ENCODE data around the gene PRKAR2B.
"Not testable (repeated sequence)": the region's sequence is repeated elsewhere in the genome, so short reads cannot be mapped to it uniquely, and the experiment has no call there.

PRKAR2B gene

DNA sequence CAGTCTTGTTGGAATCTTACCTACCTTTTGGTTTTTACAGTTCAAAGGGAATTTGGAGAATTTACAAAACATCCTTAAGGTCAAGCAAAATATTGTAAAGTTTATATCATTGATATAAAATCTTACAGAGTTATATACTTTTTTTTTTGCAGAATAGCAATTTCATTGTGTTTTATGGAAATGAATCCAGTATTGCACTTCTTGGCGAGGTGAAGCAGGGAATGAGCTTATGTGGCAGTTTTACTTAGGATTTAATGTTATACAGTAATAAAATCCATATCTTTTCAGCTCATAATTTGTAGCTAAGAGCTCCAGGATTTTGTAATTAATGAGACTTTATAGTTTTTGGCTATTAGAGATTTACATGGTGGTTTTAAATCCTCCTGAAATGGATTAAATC lies 5.0 kb downstream of the PRKAR2B start:
- DNase-seq, result no peak

DNA sequence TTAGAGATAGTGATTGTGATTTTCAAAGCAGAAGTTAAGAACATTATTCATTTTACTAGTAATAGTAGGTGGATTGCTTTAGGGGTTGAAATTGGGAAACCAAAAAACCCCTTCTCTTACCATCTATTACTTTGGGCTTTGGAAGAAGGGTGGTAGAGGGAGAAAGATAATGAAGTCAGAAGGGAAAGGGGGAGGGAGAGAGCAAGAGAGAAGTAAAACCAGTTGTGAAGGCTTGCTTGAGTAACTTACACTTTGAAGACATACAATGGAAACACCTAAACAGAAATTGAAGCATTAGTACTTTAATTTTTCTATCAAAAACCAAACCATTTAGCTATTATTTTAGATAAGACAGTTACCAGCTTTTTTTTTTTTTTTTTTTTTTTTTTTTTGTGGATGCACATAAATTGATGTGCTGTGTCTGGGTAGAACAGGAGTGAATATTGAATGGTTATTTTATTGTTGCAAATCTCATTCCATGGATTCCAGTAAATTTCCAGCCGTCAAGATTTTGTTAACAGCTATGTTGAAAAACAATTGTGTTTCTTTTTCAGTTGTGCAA lies 5.5 kb downstream of the PRKAR2B start:
- no peak for DNase-seq

DNA sequence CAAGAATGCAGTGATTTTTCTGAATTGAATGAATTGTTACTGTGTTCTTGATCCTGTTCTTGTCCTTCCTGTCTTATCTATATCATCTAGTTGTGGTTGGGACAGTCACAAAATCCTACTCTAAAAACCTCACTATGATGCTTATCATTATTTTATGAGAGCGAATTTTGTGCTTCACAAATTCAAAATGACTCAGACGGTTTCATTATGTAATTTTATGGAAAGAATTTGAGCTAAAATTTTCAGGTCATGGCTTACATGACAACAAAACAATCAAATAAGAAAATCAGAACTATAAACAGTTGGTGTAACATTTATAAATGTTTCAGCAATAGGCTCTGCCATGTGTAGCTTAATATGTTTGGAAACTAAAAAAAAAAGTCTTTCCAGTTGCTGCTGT lies 6.9 kb downstream of the PRKAR2B start:
- DNase-seq, result no peak

DNA sequence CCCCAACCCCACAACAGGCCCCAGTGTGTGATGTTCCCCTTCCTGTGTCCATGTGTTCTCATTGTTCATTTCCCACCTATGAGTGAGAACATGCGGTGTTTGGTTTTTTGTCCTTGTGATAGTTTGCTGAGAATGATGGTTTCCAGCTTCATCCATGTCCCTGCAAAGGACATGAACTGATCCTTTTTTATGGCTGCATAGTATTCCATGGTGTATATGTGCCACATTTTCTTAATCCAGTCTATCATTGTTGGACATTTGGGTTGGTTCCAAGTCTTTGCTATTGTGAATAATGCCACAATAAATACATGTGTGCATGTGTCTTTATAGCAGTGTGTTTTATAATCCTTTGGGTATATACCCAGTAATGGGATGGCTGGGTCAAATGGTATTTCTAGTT lies 10.5 kb downstream of the PRKAR2B start:
- not testable (repeated sequence) for DNase-seq

DNA sequence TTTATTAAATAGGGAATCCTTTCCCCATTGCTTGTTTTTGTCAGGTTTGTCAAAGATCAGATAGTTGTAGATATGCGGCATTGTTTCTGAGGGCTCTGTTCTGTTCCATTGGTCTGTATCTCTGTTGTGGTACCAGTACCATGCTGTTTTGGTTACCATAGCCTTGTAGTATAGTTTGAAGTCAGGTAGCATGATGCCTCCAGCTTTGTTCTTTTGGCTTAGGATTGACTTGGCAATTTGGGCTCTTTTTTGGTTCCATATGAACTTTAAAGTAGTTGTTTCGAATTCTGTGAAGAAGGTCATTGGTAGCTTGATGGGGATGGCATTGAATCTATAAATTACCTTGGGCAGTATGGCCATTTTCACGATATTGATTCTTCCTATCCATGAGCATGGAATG lies 11.6 kb downstream of the PRKAR2B start:
- not testable (repeated sequence) for DNase-seq

DNA sequence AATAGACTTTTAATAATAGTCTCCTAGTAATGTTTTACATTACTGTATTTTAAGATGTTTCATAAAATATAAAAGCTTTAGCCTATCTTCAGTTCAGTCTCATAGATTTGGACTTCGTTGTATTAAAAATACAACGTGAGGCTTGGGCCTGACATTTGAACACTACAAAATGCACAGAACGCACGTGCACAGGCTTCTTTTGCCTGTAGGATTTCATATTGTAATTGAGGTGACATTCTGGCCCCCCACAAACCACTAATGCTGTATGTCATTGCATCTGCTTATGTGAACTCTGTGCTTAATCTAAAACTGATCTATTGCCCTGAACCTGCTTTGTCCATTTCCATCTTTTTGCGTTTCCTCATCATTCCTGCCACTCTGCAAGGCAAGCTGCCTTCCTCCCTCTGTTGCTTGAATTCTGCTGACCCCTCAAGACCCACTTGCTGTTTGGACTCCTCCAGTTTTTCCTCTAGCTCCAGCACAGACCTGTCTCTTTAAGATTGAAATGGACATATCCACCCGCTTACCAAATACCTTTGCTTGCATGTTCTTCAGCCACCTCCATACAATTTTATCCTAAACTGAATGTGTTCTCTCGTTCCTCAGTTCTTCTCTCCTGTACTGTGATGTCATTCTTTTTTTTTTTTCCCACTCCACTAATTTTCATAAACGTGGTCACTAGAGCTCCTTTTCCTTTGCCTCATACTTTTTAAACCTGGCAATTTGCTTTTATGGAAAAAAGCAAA lies 12.4 kb downstream of the PRKAR2B start:
- DNase-seq, result no peak

DNA sequence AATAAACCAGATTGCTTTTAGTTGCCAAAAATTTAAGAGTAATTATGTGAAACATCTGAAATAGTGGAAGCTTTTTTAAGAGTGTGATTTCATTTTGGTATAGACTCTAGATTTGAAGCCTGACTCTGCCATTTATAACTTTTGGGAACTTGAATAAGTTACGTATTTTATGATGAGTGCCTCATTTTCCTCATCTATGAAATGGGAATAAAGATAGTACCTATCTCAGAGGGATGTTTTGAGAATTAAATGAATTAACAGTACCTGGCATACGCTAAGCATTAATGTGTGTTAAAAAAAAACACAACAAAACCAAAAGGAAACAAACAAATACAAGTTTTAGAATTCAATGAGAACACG lies 12.9 kb downstream of the PRKAR2B start:
- DNase-seq, result no peak

DNA sequence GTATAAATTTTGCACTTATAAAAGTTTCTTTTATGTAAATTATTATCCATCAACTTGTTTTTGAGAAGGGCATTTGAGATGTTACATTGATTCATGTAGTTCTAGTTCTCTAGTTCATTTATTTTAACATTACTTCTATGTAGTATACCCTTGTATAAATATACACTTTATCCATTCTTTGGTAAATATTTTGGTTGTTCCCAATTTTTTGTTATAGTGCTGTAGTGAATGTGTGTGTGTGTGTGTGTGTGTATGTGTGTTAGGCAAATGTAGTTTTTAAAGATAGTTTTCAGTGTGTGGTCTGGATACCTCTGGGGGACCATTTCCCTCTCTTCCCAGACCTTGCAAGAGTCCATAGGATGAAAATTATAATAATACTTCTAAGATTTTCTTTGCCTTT lies 15.0 kb downstream of the PRKAR2B start:
- no peak for DNase-seq

DNA sequence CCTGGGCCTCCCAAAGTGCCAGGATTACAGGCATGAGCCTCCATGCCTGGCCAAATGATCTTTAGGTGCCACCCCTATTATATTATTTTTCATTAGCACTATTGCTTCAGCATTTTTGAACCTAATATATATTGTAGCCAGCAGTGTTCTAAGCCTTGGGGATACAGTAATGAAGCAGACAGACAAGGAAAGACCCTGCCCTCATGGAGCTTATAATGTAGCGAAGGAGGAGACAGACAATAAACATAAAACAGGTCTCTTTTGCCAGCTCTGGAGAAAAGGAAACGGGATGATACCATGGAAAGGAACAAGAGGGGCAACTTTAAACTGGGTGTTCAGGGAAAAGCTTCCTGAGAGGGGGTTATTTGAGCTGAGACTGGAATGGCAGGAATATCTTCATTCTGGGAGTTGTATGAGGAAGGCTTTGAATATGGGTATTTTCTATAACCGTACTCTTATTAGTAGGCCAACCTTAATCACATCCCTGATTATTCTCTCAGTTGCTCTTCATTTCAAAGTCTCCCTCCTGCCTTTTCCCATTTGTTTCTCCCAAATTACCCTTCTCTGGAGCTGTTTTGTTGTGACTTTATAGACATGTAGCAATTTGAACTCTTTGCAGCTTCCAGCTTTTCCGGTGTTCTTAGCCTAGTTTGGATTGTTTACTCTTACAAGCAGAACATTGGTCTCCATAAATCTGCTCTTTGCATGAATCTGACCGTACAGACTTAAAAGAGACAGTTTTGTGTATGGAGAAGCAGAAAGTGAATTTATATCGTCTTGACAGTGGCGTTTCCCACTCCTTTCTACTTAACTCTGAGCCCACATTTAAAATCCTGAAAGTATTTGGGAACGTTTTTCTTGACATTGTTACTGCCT lies 19.0 kb downstream of the PRKAR2B start:
- DNase-seq, result no peak

DNA sequence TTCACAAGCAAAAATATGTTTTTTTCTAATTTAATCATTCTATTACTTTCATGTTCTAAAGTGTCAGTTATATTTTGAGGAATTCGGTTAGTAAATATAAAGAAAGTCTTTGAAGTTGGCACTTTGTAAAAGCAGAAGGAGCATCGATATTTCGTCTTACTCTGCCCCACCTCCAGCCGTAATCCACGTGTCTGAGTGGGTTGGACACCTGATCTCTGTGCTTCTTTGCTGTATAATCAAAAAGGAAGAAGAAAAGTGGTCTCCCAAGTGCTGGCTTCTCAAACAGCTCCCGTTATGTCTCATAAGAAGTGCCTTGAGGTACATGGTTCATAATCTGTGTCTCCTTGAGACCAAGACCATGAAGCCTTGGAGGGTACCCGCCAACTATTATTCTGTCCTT lies 19.8 kb downstream of the PRKAR2B start:
- no peak for DNase-seq

DNA sequence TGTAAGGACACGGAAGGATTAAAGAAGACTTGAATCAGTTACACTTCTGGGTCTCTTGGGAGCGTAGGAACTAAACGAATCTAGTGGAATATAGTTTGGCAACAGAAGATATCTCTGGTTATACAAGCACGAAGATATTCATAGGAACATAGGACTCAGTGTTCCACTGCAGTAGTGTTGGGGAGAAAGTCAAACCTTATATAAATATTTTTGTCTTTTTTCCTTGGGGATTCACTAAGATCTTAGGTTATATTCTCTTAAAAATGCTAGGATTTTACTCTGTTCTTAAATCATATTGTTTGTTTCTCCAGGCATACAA lies 21.4 kb downstream of the PRKAR2B start:
- DNase-seq, result no peak

DNA sequence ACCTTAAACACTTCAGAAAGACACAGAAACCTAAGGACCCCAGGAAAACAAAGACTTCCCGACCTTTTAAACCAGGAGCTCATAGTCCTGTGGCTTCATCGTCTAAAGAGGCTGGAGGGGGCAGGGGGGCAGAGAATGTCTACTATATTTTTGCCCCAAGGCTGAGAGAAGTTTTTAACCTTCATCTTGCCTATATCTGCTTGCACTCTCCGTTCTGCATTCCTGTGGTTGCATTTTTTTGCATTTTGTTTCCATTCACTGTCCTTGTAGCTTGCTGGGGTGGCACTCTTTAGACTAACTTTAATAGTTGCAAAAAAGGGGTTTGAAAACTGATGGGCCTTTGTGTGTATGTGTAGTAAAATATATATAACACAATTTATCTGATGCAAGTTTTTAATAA lies 23.7 kb downstream of the PRKAR2B start:
- no peak for DNase-seq

DNA sequence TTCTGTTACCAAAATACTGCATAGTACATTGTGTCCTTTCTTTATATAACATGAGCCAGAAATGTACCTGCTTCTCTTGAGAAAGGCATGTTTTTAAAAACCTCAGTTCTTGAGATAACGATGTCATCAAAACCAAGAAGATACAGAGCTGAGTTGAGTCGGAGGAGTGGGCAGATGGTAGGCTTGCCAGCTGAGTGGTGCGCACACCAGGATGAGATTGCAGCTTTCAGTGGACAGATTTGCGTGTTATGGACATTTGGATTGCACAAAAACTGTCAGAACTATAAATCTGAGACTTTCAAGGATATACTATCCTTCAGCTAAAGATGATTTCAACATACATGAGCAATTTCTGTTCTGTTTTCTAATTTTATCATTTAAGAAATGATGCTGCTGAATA lies 25.0 kb downstream of the PRKAR2B start:
- DNase-seq, result no peak

DNA sequence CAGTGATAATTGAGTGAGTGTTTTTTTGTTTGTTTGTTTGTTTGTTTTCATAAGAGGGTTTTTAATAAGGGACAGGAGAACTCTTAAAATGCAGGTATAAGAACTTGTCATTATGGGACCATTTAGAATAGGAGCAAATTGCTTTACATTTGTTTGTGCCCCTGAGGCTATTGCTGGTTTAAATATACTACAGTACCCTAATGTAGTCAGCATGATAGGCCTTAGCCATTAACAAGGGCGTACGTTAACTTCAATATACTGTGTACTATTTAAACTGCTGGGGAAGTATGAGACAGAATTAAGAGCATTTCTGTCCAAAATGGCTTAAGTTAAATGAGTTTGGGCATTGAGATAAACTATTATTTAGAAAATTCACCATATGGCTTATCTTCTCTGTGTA lies 26.2 kb downstream of the PRKAR2B start:
- no peak for DNase-seq

DNA sequence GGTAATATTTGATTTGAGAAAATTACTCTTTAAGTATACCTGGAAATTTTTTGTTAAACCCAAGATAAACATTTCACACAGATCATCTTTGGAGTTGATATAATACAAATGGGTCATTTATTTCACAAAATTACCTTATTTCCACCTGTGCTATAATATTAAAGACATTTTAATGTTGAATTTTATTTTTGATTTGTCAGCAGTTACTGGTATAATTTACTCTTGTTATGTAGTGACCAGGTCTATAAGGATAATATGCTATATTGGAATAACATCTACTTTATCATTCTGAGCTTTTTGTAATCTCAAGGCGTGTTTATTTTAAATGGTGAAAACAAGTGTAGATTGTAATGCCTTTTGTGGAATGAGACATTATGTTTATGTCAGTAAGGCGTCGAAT lies 26.6 kb downstream of the PRKAR2B start:
- DNase-seq, result no peak

DNA sequence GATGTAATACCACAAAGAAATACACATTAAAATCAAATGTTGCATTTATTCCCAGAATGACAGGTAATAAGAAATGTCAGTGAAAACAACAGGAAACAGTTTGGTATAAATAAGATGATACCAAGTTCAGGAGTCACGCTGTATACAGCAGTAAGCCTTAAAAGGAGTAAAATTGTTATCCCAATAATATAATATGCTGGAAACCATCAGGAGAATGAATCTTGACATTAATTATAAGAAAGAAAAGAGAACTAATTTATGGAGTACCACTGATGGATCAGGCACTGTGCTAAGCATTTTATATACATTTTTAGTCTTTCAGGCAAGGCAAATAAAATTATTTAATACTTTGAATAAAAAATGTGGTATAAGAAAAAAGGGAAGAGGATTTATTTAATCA lies 27.6 kb downstream of the PRKAR2B start:
- DNase-seq, result no peak

DNA sequence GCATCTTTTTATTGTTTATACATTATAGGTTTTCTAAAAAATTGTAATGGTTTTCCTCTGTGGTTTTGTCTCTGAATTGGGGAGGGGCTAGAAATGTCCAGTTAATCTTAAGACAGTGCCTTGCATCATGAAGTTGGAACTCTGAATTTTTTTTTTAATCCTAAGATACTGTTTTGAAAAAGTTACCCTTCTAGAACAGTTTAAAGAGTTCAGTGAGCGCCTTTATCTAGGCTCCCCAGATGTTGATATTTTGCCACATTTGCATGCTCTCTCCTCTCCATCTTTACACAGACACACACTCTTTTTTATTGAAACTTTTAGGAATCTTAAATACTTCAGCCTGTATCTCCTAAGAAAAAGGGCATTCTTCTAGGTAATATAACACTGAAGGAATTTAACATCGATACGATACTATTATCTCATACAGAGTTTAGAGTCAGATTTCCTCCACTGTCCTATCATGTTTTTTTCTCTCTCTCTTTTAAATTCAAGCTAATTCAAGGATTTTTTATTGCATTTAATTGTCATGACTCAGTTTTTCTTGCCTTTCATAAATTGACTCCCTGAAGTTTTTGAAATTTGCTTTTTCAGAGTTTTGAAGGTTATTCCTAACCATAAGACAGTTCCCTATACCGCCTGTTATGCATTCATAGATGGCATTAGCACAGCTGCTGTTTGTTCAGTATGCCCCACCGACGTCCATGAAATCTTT lies 31.5 kb downstream of the PRKAR2B start:
- DNase-seq, result no peak

DNA sequence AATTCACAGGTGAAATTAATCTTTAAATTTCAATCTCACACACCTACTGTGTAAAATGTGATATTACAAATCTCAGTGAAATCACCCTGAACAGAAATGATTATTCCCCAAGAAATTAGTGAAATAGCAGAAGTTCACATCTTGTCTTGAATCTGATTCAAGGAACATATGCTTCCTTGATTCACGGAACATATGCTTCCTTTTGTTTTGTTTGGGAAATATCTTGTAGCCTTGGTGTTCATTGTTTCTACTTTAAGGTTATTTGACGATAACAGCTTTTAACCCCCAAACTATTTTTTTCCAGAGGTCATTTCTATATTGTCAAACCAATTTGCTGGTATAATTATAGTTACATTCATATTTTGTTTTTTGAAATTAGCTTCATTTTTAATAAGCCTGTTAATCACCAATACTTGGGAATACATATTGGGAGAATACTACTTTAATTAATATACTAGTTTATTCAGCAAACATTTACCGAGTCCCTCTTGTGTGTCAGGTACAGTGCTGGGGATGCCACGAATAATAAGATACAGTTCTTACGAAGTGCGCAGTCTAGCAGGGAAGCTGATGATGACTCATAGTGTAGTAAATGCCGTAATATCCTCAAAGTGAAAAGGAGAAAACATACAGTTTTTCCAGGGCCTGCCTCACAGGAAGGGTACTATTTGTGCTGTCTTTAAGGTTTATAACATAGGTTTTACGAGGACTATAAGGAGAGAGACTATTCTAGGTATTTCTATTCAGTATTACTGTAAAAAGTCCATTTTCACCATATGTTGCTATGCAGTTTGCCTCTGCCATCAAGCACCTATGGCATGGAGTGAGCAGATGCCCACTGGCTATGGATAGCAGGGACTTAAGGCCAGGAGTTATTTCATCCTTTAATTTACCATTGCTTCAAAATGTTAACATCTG lies 32.5 kb downstream of the PRKAR2B start:
- no peak for DNase-seq

DNA sequence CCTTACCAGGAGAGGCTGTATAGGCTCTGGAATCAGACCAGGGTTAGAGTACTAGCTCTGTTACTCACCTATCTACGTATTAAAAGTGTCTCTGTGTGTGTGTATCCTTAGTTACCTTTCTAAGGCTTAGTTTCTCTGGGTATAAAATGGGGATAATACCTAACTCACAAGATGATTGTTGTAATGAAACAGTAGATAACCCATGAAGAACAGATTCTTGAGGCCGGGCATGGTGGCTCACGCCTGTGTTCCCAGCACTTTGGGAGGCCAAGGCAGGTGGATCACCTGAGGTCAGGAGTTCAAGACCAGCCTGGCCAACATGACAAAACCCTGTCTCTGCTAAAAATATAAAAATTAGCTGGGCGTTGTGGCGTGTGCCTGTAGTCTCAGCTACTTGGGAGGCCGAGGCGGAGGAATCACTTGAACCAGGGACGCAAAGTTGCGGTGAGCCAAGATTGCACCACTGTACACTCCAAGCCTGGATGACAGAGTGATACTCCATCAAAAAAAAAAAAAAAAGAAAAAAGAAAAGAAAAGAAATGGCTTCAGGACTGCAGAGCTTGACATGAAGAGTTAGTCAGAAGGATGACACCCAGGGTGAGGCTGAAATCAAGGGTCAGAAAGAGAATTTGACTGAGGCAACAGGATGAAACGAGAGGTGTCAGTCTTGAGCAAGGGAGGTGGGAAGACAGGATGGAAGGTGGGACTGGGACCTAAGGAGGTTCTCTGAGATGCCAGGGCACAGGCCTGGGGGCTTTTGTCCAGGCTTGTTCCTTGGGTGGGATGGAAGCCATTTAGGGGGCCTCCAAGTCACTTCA lies 33.4 kb downstream of the PRKAR2B start:
- no peak for DNase-seq

DNA sequence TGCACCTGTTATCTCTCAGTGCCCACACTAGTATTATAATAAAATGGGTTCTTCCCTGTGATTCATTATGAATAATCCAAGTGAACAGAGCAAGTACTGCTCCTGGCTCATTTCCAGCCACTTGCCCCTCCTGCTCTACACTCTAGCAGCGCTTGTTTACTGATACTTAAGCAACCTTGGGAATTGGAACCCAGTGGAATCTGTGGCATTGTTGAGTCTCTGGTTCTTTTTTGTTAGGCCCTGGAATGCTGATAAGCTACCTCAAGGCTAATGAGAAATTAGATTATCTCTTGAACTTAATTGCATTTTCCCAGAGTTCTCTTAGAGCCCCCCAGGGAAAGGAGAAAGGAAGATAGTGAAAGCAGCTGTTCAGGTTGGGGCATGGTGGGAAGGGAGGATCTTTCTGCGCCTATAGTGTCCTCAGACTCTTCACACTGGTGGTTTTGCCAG lies 34.0 kb downstream of the PRKAR2B start:
- no peak for DNase-seq

DNA sequence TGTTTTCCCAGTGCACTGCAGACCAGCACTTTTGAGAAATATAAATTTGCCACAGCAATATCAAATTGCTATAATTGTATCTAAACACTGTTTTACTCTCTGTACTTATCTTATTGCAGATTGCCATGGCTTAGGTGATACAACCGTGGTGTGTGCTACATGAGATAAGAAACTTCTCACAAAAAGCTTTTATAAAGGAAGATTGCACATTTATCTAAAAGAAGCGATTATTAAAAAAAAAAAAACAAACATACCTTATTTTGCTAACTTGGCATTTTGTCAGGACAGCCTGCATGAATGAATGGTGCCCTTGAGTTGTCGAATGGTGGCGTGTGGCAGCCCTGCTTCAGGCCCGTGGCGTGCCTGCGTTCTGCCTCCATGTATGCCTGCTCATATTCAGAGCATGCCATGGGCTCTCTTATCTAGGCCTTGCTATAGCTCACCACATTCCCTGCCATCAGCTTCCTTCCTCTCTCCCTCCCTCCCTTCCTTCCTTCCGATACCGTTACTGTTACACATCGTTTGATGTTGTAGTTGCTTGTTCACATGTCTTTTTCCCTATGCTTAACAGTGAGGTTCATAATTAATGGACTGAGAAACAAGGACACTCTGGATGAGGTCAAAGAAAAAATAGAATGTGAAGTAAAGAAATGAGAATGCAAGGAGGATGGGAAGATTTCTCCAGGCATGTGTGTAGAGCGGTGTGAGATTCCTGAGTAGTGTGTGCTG lies 34.9 kb downstream of the PRKAR2B start:
- DNase-seq, result no peak
